Measurements from ENCODE around the gene KRTAP5-5. TPM values are rescaled to one million over a fixed set of nuclear protein-coding genes. Genes with fewer than 3 reads are reported as not detected.

KRTAP5-5 gene
- total and polyA plus RNA-seq, 2 experiments from 2014 or later = not detected

- Mint-ChIP-seq H3K4me3 (no peak overlapping the region), H3K9me3 (no peaks in the 10 kb centered on the region; the same call in 2 of the 3 replicates), H3K27me3 (ENCODE audit: insufficient read depth, low read depth, poor library complexity) (peaks cover 2% of the 10 kb centered on the region), H3K27ac (no peak overlapping the region), H3K4me1 (peaks cover 5% of the 10 kb centered on the region; the same call in 2 of the 3 replicates), H3K36me3 (ENCODE audit: low read depth) (no peaks in the 10 kb centered on the region)
- no peaks in the 10 kb centered on the region for H3F3A ChIP-seq (replicated peaks; ENCODE audit: low read depth)
- DNase-seq (ENCODE audit: low spot score) (no peak), ATAC-seq (no peak)
- no peaks in the 10 kb centered on the region for H3K79me2 ChIP-seq (replicated peaks; ENCODE audit: insufficient read depth)
- no peak overlapping the region for H2AFZ ChIP-seq
- H3K9me2 ChIP-seq (ENCODE audit: insufficient read depth) = no peaks in the 10 kb centered on the region
- H4K20me1 ChIP-seq (replicated peaks; ENCODE audit: insufficient read depth) = no peaks in the 10 kb centered on the region
- H3K27me3 ChIP-seq (ENCODE audit: insufficient read depth) = no peaks in the 10 kb centered on the region
- no peak overlapping the region for H3K4me3 ChIP-seq
- no peaks in the 10 kb centered on the region for H3K36me3 ChIP-seq (ENCODE audit: insufficient read depth)
- TF ChIP-seq ZNF331 (CRISPR knock-in tag; IDR thresholded peaks at IDR 0.05; ENCODE audit: low read depth) = no peak
- no peak for TF ChIP-seq REST (IDR thresholded peaks at IDR 0.05; ENCODE audit: unreplicated experiment)
- TF ChIP-seq ZNF462 (CRISPR knock-in tag; IDR thresholded peaks at IDR 0.05) = no peak
- no peak for TF ChIP-seq EZH2 (IDR thresholded peaks at IDR 0.05; ENCODE audit: low read depth, unreplicated experiment)
- TF ChIP-seq CREB1 (CRISPR knock-in tag; IDR thresholded peaks at IDR 0.05; ENCODE audit: low read depth) = no peak
- no peak for TF ChIP-seq CTCF (conservative IDR thresholded peaks at IDR 0.05; ENCODE audit: low read depth in 2 of 2)
- TF ChIP-seq NANOG (IDR thresholded peaks at IDR 0.05; ENCODE audit: borderline replicate concordance) = no peak
- no peak for TF ChIP-seq POLR2AphosphoS5 (IDR thresholded peaks at IDR 0.05; ENCODE audit: low read depth)
- TF ChIP-seq ETS1 (IDR thresholded peaks at IDR 0.05) = no peak
- no peak for TF ChIP-seq JUNB (IDR thresholded peaks at IDR 0.05; ENCODE audit: unreplicated experiment)
- TF ChIP-seq STAT1 (IDR thresholded peaks at IDR 0.05; ENCODE audit: unreplicated experiment) = no peak
- TF ChIP-seq ZNF114 (CRISPR knock-in tag; IDR thresholded peaks at IDR 0.05) = no peak
- no peak for TF ChIP-seq EZH2phosphoT487 (IDR thresholded peaks at IDR 0.05; ENCODE audit: unreplicated experiment)
- H3K4me1 ChIP-seq (ENCODE audit: insufficient read depth) = no peaks in the 10 kb centered on the region
- H3K4me2 ChIP-seq = no peak overlapping the region
- H3K27ac ChIP-seq (ENCODE audit: low read depth) = no peak overlapping the region
Measured at GRCh38 chr11:1651411-1651980, 21.9 kb downstream of the KRTAP5-5 start.
